ENCODE results near the gene PRDX3. TPM values are rescaled to one million over a fixed set of nuclear protein-coding genes. Genes with fewer than 3 reads are reported as not detected.
A peak's percentile ranks its signal among the peaks of the same experiment; 100 is the strongest.

Gene PRDX3
- total RNA-seq, 1 donor from 2014 or later = 103 TPM

- Mint-ChIP-seq H3K4me3 (ENCODE audit: unreplicated experiment) (peak within 1 kb of the TSS; percentile 87), H3K36me3 (ENCODE audit: unreplicated experiment) (no peaks in the 10 kb centered on the region), H3K4me1 (ENCODE audit: low read depth, unreplicated experiment) (peaks cover 13% of the 10 kb centered on the region), H3K27ac (ENCODE audit: unreplicated experiment) (peak within 1 kb of the TSS; percentile 24), H3K27me3 (ENCODE audit: unreplicated experiment) (no peaks in the 10 kb centered on the region), H3K9me3 (ENCODE audit: unreplicated experiment) (peaks cover 7% of the 10 kb centered on the region)
- DNase-seq = peak; percentile 66
- TF ChIP-seq CTCF (IDR thresholded peaks at IDR 0.05; ENCODE audit: partially characterized antibody, unreplicated experiment) = no peak
Measured at GRCh38 chr10:119165171-119166117, 13.2 kb downstream of the PRDX3 start, which contains the start of gene SFXN4. TSS of gene SFXN4 (minus strand) at chr10:119165714. CDS start at chr10:119165647, 67 bp downstream.

DNA sequence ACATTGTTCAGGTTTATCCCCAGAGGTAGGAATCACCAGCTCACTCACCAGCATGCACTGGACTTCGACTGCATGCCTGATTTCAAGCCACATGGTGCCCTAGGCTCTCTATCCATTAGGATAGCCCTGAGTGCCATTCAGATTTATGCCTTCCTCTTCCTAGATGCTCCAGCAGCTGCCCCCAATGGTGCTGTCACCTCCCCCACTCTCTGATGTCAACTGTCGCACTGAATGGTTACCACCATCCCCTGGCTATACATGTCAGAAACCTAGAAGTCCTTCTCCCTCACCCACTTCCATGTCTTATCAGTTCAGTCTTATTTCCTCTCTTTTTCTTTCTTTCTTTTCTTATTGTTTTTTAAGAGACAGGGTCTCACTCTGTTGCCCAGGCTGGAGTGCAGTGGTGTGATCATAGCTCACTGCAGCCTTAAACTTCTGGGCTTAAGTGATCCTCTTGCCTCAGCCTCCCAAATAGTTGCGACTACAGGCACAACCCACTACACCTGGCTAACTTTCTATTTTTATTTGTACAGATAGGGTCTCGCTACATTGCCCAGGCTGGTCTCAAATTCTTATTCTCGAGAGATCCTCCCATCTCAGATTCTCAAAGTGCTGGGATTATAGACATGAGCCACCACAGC, 16.0 kb downstream of the PRDX3 start:
- Mint-ChIP-seq H3K9me3 (ENCODE audit: unreplicated experiment) (peaks cover 7% of the 10 kb centered on the region), H3K27ac (ENCODE audit: unreplicated experiment) (no peak overlapping the region), H3K4me3 (ENCODE audit: unreplicated experiment) (no peak overlapping the region), H3K27me3 (ENCODE audit: unreplicated experiment) (no peaks in the 10 kb centered on the region), H3K4me1 (ENCODE audit: low read depth, unreplicated experiment) (peaks cover 13% of the 10 kb centered on the region), H3K36me3 (ENCODE audit: unreplicated experiment) (peaks cover 4% of the 10 kb centered on the region)
- no peak for TF ChIP-seq CTCF (IDR thresholded peaks at IDR 0.05; ENCODE audit: partially characterized antibody, unreplicated experiment)
- DNase-seq = no peak

- Mint-ChIP-seq H3K27ac (ENCODE audit: unreplicated experiment) (no peak overlapping the region), H3K4me1 (ENCODE audit: low read depth, unreplicated experiment) (peaks cover 10% of the 10 kb centered on the region), H3K36me3 (ENCODE audit: unreplicated experiment) (peaks cover 4% of the 10 kb centered on the region), H3K27me3 (ENCODE audit: unreplicated experiment) (no peaks in the 10 kb centered on the region), H3K9me3 (ENCODE audit: unreplicated experiment) (peaks cover 5% of the 10 kb centered on the region), H3K4me3 (ENCODE audit: unreplicated experiment) (no peak overlapping the region)
- no peak for TF ChIP-seq CTCF (IDR thresholded peaks at IDR 0.05; ENCODE audit: partially characterized antibody, unreplicated experiment)
- DNase-seq = no peak
Measured at GRCh38 chr10:119161680-119162451, 16.7 kb downstream of the PRDX3 start.

- peaks cover 4% of the 10 kb centered on the region for H3K36me3 Mint-ChIP-seq (ENCODE audit: unreplicated experiment)
- H3K27me3 Mint-ChIP-seq (ENCODE audit: unreplicated experiment) = no peaks in the 10 kb centered on the region
- no peak for DNase-seq
- no peaks in the 10 kb centered on the region for H3K9me3 Mint-ChIP-seq (ENCODE audit: unreplicated experiment)
- no peak overlapping the region for H3K4me3 Mint-ChIP-seq (ENCODE audit: unreplicated experiment)
- H3K27ac Mint-ChIP-seq (ENCODE audit: unreplicated experiment) = no peak overlapping the region
- H3K4me1 Mint-ChIP-seq (ENCODE audit: low read depth, unreplicated experiment) = peaks cover 3% of the 10 kb centered on the region
- no peak for TF ChIP-seq CTCF (IDR thresholded peaks at IDR 0.05; ENCODE audit: partially characterized antibody, unreplicated experiment)
Measured at GRCh38 chr10:119159332-119159731, 19.3 kb downstream of the PRDX3 start.
